GM12875 (cell line): ENCODE results near the gene CABYR.
"Not testable (repeated sequence)": the region's sequence is repeated elsewhere in the genome, so short reads cannot be mapped to it uniquely, and the experiment has no call there.

Experiments used
- H3K4me3 ChIP-seq: one replicate; pipeline ENCODE4 v1.5.1; 2011; ENCODE audit warnings: low read depth, low read length, control low read depth
- TF ChIP-seq, protein P1 (sequence below): IDR thresholded peaks from 2 replicates; pipeline ENCODE4 v1.5.1; 2011; ENCODE audit warnings: low read depth, mild to moderate bottlenecking, control low read depth, inconsistent platforms, low read length, moderate library complexity, borderline replicate concordance; ENCODE audit not compliant: insufficient read depth

CABYR gene

GRCh38 chr18:24127735-24128134 lies 11.1 kb upstream of the CABYR start:
- H3K4me3 ChIP-seq = no peak overlapping the region
- TF ChIP-seq, protein P1, sequence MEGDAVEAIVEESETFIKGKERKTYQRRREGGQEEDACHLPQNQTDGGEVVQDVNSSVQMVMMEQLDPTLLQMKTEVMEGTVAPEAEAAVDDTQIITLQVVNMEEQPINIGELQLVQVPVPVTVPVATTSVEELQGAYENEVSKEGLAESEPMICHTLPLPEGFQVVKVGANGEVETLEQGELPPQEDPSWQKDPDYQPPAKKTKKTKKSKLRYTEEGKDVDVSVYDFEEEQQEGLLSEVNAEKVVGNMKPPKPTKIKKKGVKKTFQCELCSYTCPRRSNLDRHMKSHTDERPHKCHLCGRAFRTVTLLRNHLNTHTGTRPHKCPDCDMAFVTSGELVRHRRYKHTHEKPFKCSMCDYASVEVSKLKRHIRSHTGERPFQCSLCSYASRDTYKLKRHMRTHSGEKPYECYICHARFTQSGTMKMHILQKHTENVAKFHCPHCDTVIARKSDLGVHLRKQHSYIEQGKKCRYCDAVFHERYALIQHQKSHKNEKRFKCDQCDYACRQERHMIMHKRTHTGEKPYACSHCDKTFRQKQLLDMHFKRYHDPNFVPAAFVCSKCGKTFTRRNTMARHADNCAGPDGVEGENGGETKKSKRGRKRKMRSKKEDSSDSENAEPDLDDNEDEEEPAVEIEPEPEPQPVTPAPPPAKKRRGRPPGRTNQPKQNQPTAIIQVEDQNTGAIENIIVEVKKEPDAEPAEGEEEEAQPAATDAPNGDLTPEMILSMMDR = no peak

- H3K4me3 ChIP-seq = no peak overlapping the region
- TF ChIP-seq, protein P1 = no peak
Observed at GRCh38 chr18:24128700-24129099, 10.2 kb upstream of the CABYR start.

DNA sequence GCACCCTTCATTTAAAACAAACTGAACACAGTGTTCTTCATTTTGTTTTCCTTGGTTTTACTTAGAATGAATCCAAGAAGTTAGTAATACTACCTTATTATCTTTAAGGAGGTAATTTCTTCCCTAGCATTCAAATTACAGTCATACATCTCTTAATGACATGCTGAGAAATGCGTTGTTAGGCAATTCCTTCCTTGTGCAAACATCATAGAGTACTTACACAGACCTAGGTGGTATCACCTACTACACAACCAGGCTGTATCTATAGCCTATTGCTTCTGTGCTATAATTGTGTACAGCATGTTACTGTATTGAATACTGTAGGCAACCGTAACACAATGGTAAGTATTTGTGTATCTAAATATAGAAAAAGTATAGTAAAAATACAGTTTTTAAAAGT lies 8.4 kb upstream of the CABYR start:
- TF ChIP-seq, protein P1 = no peak
- H3K4me3 ChIP-seq = no peak overlapping the region

DNA sequence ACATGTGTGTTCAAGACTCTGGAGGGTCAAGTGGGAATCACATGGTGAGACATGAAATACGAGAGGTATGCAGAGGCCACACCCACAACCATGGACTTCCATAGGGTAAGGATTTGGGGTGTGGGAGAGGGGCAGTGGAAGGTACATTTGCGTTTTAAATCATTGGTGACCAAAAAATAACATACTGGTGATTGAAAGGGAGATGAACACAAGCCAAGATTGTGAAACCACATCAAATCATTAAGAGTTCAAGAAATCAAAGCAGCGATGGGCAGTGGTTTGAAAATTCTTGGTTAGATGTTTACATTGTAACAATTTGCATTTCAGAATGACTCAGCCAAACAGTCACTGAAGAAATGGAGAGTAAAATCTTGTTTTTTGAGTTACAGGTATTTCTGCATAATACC lies 1.9 kb upstream of the CABYR start:
- TF ChIP-seq, protein P1 = no peak

GRCh38 chr18:24138409-24138788 lies 463 bp upstream of the CABYR start:
- TF ChIP-seq, protein P1 = no peak
- H3K4me3 ChIP-seq = peak overlapping the region; percentile 47

More for the DNA sequence above, 1.9 kb upstream of the CABYR start:
- H3K4me3 ChIP-seq = no peak overlapping the region

- no peak overlapping the region for H3K4me3 ChIP-seq
- TF ChIP-seq, protein P1 = no peak
Observed at GRCh38 chr18:24140697-24141096, 1.8 kb downstream of the CABYR start.

DNA sequence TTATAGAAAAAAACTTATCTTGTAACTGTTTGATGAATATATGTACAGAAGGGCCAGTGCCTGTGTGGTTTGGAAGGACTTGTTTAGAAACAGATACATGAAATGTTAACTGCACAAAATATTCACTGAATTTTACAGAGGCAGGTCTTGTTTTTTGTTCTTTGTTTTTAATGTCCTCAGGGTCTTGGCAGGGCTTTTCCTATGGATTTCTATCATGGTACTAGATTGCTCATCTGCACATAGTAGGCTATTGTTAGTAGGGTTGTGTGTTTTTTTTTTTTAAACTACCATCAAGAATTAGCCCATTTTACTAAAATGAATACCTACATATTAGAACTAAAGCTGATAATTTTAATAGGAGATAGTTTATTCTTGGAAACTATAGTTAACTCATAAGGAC lies 3.5 kb downstream of the CABYR start:
- TF ChIP-seq, protein P1 = no peak
- no peak overlapping the region for H3K4me3 ChIP-seq

GRCh38 chr18:24149591-24149990 lies 10.7 kb downstream of the CABYR start:
- H3K4me3 ChIP-seq = not testable (repeated sequence)
